ENCODE data around the gene TMEM263.

DNA sequence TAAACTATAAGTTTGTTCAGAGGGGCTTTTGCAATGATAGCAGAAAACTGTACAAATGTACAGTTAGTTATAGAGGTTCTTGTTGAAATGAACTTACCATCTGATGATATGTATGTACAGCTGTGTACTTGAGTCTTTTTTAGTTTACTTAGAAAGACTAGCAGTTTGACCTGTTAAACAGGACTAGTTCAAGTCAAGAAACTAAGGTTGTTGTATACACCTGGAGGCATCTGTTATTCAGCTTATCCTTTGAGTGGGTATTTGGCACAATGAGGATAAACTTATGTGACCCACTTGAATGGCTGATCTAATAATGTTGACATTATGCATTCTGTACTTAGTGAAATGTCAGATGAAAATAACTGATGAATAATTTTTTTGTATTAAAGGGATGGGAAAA lies 17.8 kb downstream of the TMEM263 start:
- TF ChIP-seq POLR2A (IDR thresholded peaks at IDR 0.05; ENCODE audit: low read length) (no peak), GATA1 (IDR thresholded peaks at IDR 0.05; ENCODE audit: low read depth, low read length) (no peak)

Measured in erythroblast (primary cell).